Measurements from ENCODE around the gene ACTN3. TPM values are rescaled to one million over a fixed set of nuclear protein-coding genes. Genes with fewer than 3 reads are reported as not detected.
"Not testable (repeated sequence)": the region's sequence is repeated elsewhere in the genome, so short reads cannot be mapped to it uniquely, and the experiment has no call there.

The ACTN3 gene
- total and polyA plus RNA-seq, 11 donors: 0.01 to 0.04 TPM; not detected in 9

DNA sequence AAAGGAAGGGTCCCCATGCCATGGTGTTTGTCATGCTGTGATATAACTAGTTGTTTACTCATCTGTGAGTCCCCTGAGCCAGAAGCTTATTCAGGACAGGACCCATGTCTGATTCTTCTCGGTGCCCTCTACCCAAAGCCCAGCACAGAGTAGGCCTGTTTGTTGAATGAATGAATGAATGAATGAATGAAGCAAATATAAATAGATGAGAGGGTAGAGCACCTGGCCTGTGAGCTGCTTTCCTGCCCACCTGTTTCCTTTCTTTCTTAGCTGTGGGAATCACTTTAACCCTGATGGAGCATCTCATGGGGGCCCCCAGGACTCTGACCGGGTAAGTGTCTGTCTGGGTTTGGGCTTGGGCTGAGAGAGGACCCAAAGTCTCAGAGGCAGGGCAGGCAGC is 53.5 kb downstream of the ACTN3 start:
- Histone ChIP-seq H3K4me1 (peaks cover 0 to 40% (median 16%) of the 10 kb centered on the region in 12 donors), H3K4me3 (no peak overlapping the region), H3K36me3 (peaks cover 0 to 50% (median 28%) of the 10 kb centered on the region in 9 donors), H3K9me3 (no peaks in the 10 kb centered on the region), H3K27ac (peak overlapping the region in 1 of 12 donors; percentile 14), H3K27me3 (no peaks in the 10 kb centered on the region)
- DNase-seq (no peak), ATAC-seq (no peak)
- intact Hi-C loops (cut with DNase I): no loop called here
- no peak for TF ChIP-seq POLR2A (IDR thresholded peaks at IDR 0.05)
- no peak for TF ChIP-seq CTCF (IDR thresholded peaks at IDR 0.05)
- 59 to 81% (median 76%) methylated on average over 2 of the region's 2 CpGs for WGBS, 4 donors

- H3K36me3 ChIP-seq: peaks cover 0 to 55% (median 33%) of the 10 kb centered on the region in 9 donors
- ATAC-seq (peak in 2 of 4 donors; percentile 29 to 57), DNase-seq (no peak)
- intact Hi-C loops (cut with DNase I): no loop called here
- H3K4me1 ChIP-seq: peaks cover 0 to 34% (median 13%) of the 10 kb centered on the region in 12 donors
- peak overlapping the region in 2 of 12 donors; percentile 14 to 32 for H3K27ac ChIP-seq
- no peak overlapping the region for H3K4me3 ChIP-seq
- TF ChIP-seq POLR2A (IDR thresholded peaks at IDR 0.05): no peak
- TF ChIP-seq CTCF (IDR thresholded peaks at IDR 0.05): no peak
- H3K27me3 ChIP-seq: no peaks in the 10 kb centered on the region
- no peaks in the 10 kb centered on the region for H3K9me3 ChIP-seq
- 76 to 88% (median 85%) methylated on average over 4 of the region's 4 CpGs for WGBS, 4 donors
Observed at GRCh38 chr11:66600631-66601233, 54.0 kb downstream of the ACTN3 start.

DNA sequence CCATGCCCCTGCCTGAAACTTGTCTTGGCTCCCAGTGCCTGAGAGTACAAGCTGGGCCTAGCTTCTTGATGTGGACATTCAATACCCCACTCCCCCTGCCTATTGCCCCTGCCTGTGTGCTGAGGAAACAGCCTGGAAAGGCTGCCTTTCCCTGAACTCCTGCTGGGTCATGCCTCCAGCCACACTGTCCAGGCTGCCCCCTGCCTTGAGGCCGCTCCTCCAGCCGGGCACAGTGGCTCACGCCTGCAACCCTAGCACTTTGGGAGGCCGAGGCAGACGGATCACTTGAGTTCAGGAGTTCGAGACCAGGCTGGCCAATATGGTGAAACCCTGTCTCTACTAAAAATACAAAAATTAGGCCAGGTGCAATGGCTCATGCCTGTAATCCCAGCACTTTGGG is 56.4 kb downstream of the ACTN3 start:
- Histone ChIP-seq H3K9me3 (no peaks in the 10 kb centered on the region), H3K4me1 (peaks cover 0 to 41% (median 20%) of the 10 kb centered on the region in 12 donors), H3K27ac (peak overlapping the region in 1 of 12 donors; percentile 15), H3K4me3 (no peak overlapping the region), H3K36me3 (peaks cover 0 to 65% (median 38%) of the 10 kb centered on the region in 9 donors), H3K27me3 (no peaks in the 10 kb centered on the region)
- no peak for ATAC-seq
- 93 to 100% (median 96%) methylated on average over 6 of the region's 6 CpGs for WGBS, 4 donors
- DNase-seq: no peak
- intact Hi-C loops (cut with DNase I): no loop called here
- TF ChIP-seq CTCF (IDR thresholded peaks at IDR 0.05): no peak
- no peak for TF ChIP-seq POLR2A (IDR thresholded peaks at IDR 0.05)

DNA sequence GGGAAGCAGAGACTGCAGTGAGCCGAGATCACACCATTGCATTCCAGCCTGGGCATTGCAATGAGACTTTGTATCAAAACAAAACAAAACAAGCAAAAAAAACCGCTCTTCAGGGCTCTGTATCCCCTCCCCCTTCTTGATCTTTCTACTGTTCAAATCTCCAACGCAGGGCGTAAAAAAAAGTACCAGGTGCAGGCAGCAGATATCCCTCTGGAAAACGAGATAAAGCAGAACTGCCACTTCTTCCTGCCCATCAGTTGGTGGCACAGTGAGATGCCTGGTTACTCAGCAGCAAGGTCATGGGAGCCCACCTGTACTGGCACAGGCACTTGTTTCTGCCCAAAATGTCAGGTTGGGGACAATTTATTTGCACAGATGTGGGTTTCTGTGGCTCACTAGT is 57.5 kb downstream of the ACTN3 start:
- H3K4me1 ChIP-seq: peaks cover 0 to 48% (median 22%) of the 10 kb centered on the region in 12 donors
- H3K36me3 ChIP-seq: peaks cover 0 to 60% (median 33%) of the 10 kb centered on the region in 9 donors
- H3K4me3 ChIP-seq: no peak overlapping the region
- ATAC-seq: no peak
- no peak overlapping the region for H3K27ac ChIP-seq
- TF ChIP-seq CTCF (IDR thresholded peaks at IDR 0.05) (no peak), POLR2A (IDR thresholded peaks at IDR 0.05) (no peak)
- intact Hi-C loops (cut with DNase I): no loop called here
- no peaks in the 10 kb centered on the region for H3K9me3 ChIP-seq
- DNase-seq: no peak
- WGBS, 4 donors: 87 to 91% (median 90%) methylated on average over 5 of the region's 5 CpGs
- no peaks in the 10 kb centered on the region for H3K27me3 ChIP-seq

- peak overlapping the region in 8 of 12 donors; percentile 1 to 85 (median 37) for H3K27ac ChIP-seq
- peaks cover 0 to 32% (median 21%) of the 10 kb centered on the region in 12 donors for H3K4me1 ChIP-seq
- peaks cover 0 to 40% (median 18%) of the 10 kb centered on the region in 9 donors for H3K36me3 ChIP-seq
- DNase-seq; intact Hi-C loops (cut with DNase I); H3K27me3 ChIP-seq; H3K9me3 ChIP-seq; ATAC-seq; H3K4me3 ChIP-seq: not testable (repeated sequence)
- WGBS, 4 donors: 97 to 100% (median 97%) methylated on average over 3 of the region's 3 CpGs
Observed at GRCh38 chr11:66606608-66607007, 59.9 kb downstream of the ACTN3 start.

All from heart left ventricle (tissue), 16 donors.